CD4-positive, alpha-beta T cell treated with Interleukin-17A for 1 hour (primary cell): ENCODE results near the gene PXN.
"Not testable (repeated sequence)": the region's sequence is repeated elsewhere in the genome, so short reads cannot be mapped to it uniquely, and the experiment has no call there.

ENCODE experiments used
- DNase-seq: peaks from one replicate; pipeline ENCODE4 v3.0.0-alpha.2; 2020

The PXN gene

DNA sequence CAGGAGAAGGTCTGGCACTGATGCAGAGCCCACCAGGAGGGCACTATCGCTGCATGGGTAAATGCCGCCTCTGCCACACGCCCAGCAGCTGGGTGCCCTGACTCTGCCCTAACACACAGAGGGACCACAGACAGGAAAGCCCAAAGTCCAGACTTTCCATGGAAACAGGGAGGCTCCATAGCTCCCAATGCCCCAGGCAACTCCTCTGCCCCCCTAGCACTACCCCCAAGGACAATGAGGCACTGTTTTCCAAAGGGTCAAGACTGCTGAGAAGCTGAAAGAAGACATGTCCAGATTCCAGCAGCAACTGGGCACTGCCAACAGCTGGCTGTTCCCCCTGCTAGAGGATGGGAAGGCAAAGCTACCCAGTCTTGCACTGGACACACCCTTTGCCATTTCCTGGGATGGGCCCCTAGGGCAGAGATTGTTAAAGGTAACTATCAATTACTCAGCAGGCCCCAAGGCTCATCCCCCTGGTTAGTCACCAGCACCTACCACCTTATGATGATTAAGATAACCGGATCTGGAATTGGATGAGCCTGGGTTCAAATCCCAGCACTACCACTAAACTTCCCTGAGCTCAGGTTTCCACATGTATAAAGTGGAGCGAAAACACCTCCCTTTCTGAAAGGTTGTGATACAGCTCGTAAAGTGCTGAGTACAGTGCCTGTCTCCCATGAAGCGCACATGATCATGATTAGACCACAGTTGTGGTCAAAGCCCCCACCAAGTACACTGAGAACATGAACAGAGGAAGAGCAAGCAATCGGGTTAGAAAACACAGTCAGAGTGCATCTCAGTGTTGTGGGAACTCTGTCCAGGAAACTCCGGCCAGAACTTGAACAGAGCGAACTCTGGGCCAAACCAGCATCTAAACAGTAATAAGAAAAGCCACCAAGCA is 3.3 kb downstream of the PXN start:
- DNase-seq: peak; percentile 51

- DNase-seq: no peak
Observed at GRCh38 chr12:120260607-120261006, 4.9 kb downstream of the PXN start.

GRCh38 chr12:120259418-120260202 is 5.9 kb downstream of the PXN start:
- no peak for DNase-seq

- no peak for DNase-seq
Observed at GRCh38 chr12:120258323-120258896, 7.1 kb downstream of the PXN start.

GRCh38 chr12:120257041-120257821 is 8.3 kb downstream of the PXN start:
- DNase-seq: no peak

GRCh38 chr12:120254809-120255208 is 10.7 kb downstream of the PXN start:
- DNase-seq: no peak

DNA sequence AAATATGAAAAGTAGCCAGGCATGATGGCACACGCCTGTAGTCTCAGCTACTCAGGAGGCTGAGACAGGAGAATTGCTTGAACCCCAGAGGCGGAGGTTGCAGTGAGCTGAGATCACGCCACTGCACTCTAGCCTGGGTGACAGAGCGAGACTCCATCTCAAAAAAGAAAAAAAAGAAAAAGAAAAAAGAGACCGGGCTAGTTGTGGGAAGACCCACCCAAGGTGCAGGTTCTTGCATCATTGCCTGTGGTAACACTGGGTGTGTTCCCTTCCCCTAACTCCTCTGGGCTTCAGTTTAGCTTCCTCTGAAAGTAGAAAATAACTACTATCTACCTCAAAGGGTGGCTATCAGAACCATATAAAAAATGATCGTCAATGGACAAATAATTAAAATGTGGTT is 12.2 kb downstream of the PXN start:
- peak; percentile 77 for DNase-seq

GRCh38 chr12:120252071-120252906 is 13.2 kb downstream of the PXN start:
- DNase-seq: peak; percentile 92

GRCh38 chr12:120251364-120252070 is 14.0 kb downstream of the PXN start:
- not testable (repeated sequence) for DNase-seq

DNA sequence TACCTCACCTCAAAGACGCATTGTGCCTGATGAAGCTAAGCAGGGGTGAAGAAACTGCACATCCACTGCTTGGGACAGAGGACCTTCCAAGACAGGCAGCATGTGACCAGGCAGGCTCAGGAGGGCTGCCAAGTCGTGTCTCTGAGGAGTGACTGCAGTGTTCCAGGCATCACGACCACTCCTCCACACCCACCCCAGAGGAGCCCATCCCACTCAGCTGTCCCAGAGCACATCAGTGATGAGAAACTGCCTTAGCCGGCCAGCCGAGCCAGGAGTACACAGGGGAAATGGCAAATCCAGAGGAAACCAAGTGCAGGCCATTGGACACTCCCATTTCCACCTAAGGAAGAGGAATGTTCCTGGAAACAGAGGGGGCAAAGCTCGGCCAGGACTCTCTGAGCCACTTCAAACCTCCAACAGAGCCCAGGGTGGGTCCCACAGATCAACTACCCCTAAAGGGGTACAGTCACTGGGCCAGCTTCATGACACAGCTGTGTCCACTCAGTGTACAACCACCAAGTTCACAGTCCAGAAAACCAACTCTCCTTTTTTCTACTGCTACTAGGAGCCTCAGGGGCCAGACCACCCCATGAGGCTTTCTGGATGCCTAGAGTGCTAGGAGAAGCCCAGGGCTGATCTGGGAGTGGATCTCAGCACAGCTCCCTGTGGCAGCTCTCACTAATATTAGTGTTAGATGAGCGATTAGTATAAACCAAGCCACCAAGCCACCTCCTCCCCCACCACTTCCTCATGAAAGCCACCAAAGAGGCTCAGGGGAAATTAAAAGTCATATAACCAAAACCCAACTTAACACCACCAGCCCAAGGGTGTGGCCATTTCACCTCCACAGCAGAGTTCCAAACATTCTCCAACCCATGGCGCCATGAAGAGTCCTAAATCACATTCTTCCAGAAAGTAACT is 15.4 kb downstream of the PXN start:
- peak; percentile 69 for DNase-seq

DNA sequence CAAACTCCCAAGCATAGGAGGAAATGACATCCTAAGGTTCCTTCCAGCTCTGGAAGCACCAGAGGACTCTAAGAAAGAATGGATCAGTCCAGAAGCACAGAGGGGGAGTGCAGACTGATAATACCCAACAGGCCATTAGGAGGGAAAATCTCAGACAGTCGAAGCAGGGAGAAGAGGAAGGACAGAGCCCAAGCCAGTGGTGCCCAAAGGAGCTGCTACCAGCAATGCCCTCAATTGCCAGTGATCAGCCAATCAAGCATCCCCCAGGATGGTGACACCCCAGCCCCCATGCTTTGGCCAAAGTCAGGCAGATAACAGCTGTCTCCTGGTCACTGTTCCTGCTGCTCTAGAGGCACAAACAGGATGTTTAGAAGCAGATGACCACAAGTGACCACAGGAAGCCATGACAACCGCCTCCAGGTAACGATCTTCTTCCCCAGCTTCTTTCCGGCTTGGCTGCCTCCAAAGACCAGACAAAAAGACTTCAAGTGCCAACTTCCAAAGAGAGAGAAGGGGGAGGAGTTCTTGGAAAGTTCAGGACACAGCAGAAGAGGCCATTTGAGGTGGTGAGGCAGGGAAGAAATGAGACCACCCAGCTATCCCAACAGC is 16.2 kb downstream of the PXN start:
- DNase-seq: no peak

GRCh38 chr12:120247621-120248030 is 17.9 kb downstream of the PXN start:
- DNase-seq: no peak

- no peak for DNase-seq
Observed at GRCh38 chr12:120247183-120247582, 18.3 kb downstream of the PXN start.

GRCh38 chr12:120246705-120247104 is 18.8 kb downstream of the PXN start:
- not testable (repeated sequence) for DNase-seq

GRCh38 chr12:120242971-120243699 is 22.4 kb downstream of the PXN start:
- DNase-seq: no peak

GRCh38 chr12:120242275-120242799 is 23.2 kb downstream of the PXN start:
- no peak for DNase-seq

DNA sequence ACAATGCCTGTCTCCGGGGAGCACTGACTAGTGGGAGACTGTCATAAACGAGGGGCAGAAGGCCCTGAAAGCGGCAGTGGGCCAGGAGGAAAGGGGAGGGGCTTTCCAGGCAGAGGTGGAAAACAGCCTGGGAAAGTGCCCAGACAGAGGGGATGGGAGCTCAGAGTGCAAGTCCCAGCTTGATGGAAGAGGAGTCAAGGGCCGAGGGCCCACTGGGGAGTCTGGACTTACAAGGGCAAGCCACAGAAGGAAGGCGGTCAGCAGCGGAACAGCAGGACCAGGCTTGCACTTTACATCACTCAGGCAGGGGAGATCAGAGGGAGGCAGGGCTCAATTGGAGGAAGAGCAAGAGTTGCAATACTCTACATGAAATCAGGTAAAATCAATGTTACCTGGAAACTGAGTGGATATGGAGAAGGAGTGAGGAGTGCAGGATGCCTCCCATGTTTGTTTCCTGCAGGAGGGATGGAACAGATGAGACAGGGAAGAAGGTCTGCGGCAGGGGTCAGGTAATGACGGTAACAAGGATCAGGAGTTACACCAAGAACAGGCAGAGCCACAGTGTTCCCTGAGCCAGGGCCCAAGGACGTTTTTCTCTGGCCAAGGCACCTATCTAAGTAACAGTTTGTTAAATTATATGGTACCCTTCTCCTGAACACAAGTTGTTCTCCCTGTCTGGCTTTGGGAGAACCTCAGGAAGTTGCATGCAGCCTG is 23.8 kb downstream of the PXN start:
- no peak for DNase-seq

DNA sequence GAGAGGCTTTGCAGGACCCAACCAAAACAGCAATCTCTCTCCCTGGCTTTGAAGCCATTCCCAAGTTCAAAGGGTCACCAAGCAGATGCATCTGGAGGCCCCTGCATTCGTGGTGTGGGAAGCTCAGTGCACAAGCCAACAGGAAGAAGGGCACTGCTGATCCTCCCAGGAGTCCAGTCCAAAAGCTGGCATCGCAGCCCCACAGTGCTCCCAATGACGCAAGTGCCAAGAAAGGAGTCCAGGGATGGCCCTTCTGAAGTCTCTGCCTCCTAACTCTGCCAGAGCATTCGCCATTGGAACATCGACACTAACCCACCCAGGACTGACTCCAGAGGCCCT is 25.1 kb downstream of the PXN start:
- no peak for DNase-seq
